Central memory CD4-positive, alpha-beta T cell (primary cell): ENCODE measurements around the gene FOXI2.

Experiments used
- DNase-seq: peaks from one replicate; pipeline ENCODE4 v3.0.0; 2022
- total RNA-seq, 3 experiments: gene quantifications; one replicate each; lab custom pipeline; 2026; lab: John Stamatoyannopoulos, UW

The FOXI2 gene
- 0 reads per million in 3 experiments for total RNA-seq

GRCh38 chr10:127736915-127737562 is at the start of gene FOXI2:
TSS of gene FOXI2 (plus strand) at chr10:127737185. CDS start at chr10:127737274, 89 bp downstream.
- DNase-seq, result no peak

GRCh38 chr10:127687548-127687947 is 49.4 kb upstream of the FOXI2 start:
- DNase-seq, result no peak

- DNase-seq, result no peak
Observed at GRCh38 chr10:127690176-127690835, 46.7 kb upstream of the FOXI2 start.

- DNase-seq, result no peak
Observed at GRCh38 chr10:127694580-127695193, 42.3 kb upstream of the FOXI2 start.

GRCh38 chr10:127695431-127695830 is 41.6 kb upstream of the FOXI2 start:
- no peak for DNase-seq

GRCh38 chr10:127698886-127699285 is 38.1 kb upstream of the FOXI2 start:
- no peak for DNase-seq

- DNase-seq, result no peak
Observed at GRCh38 chr10:127699311-127699710, 37.7 kb upstream of the FOXI2 start.

- DNase-seq, result no peak
Observed at GRCh38 chr10:127702271-127702670, 34.7 kb upstream of the FOXI2 start.

GRCh38 chr10:127715249-127715648 is 21.7 kb upstream of the FOXI2 start:
- no peak for DNase-seq

- DNase-seq, result no peak
Observed at GRCh38 chr10:127715782-127716378, 21.1 kb upstream of the FOXI2 start.

GRCh38 chr10:127720142-127720541 is 16.8 kb upstream of the FOXI2 start:
- no peak for DNase-seq

- no peak for DNase-seq
Observed at GRCh38 chr10:127720903-127721302, 16.1 kb upstream of the FOXI2 start.

GRCh38 chr10:127734753-127735152 is 2.2 kb upstream of the FOXI2 start:
- no peak for DNase-seq

GRCh38 chr10:127735156-127735555 is 1.8 kb upstream of the FOXI2 start:
- DNase-seq, result no peak

GRCh38 chr10:127735723-127736221 is 1.2 kb upstream of the FOXI2 start:
- DNase-seq, result no peak

- DNase-seq, result no peak
Observed at GRCh38 chr10:127736222-127736914, 617 bp upstream of the FOXI2 start.

GRCh38 chr10:127737563-127738511 is 852 bp downstream of the FOXI2 start:
- no peak for DNase-seq

- DNase-seq, result no peak
Observed at GRCh38 chr10:127738512-127739424, 1.8 kb downstream of the FOXI2 start.

GRCh38 chr10:127739908-127740307 is 2.9 kb downstream of the FOXI2 start:
- no peak for DNase-seq

GRCh38 chr10:127740596-127740995 is 3.6 kb downstream of the FOXI2 start:
- DNase-seq, result no peak

GRCh38 chr10:127743205-127743604 is 6.2 kb downstream of the FOXI2 start:
- DNase-seq, result no peak
